GM12878 (cell line): ENCODE measurements around the gene VCAN. TPM values are rescaled to one million over a fixed set of nuclear protein-coding genes. Genes with fewer than 3 reads are reported as not detected.

Experiments
- ATAC-seq: fragments of 200-7000 bp; cut with Tn5 transposase; 3 replicates; pipeline ENCODE4 v1.9.1; 2020; ENCODE audit warnings: mild to moderate bottlenecking, moderate library complexity
- BruUV-seq: library from RNA; stranded (reverse); fragments of 400-500 nt; replicated peaks from 2 replicates; lab custom pipeline; 2021; lab: Mats Ljungman, UMichigan
- CTCF ChIA-PET: fragments of 300-600 bp; sonication (Branson Sonifier 250); formaldehyde crosslinking; extraction: SDS; loops from one replicate; lab custom pipeline; 2021; ENCODE audit warnings: inconsistent platforms; lab: Yijun Ruan, JAX
- POLR2A ChIA-PET: fragments of 350-600 bp; formaldehyde crosslinking; extraction: SDS; loops from one replicate; lab custom pipeline; 2021; ENCODE audit warnings: inconsistent platforms; lab: Charles Lee
- RAD21 ChIA-PET: fragments of 300-600 bp; sonication (Branson Sonifier 250); formaldehyde crosslinking; loops from one replicate; lab custom pipeline; 2023; ENCODE audit warnings: antibody characterized with exemption; ENCODE audit not compliant: unreplicated experiment; lab: Charles Lee
- SMC1A ChIA-PET: fragments of 300-600 bp; sonication (Branson Sonifier 250); formaldehyde crosslinking; loops from one replicate; lab custom pipeline; 2023; ENCODE audit not compliant: unreplicated experiment, uncharacterized antibody; lab: Charles Lee
- DNase-seq: peaks from one replicate; pipeline ENCODE4 v3.0.0-alpha.2; 2011; ENCODE audit warnings: low read depth, low spot score
- FAIRE-seq: peaks from 3 replicates; lab custom pipeline; 2011; peaks lifted over from hg19 to GRCh38; lab: Jason Lieb, UNC
- H2AFZ ChIP-seq: 2 replicates; pipeline ENCODE4 v1.6.0; 2011; ENCODE audit warnings: low read depth, low read length, control low read depth; ENCODE audit not compliant: control insufficient read depth
- H3K27ac ChIP-seq: 2 replicates; pipeline ENCODE4 v1.5.1; 2011; ENCODE audit warnings: control low read depth; ENCODE audit not compliant: control insufficient read depth, insufficient read depth
- H3K27me3 ChIP-seq, 2 experiments: replicated peaks in 1 of 2; 2 replicates each; pipeline versions ENCODE4 v1.6.0 to v1.6.1; 2011; ENCODE audit warnings: low read length in 1 of 2; ENCODE audit not compliant: control insufficient read depth in 2 of 2, insufficient read depth in 2 of 2
- H3K36me3 ChIP-seq, 2 experiments: 2 replicates each; pipeline ENCODE4 v1.5.1; 2011; ENCODE audit warnings: low read length in 1 of 2; ENCODE audit not compliant: control insufficient read depth in 2 of 2, insufficient read depth in 2 of 2
- H3K4me1 ChIP-seq: 2 replicates; pipeline ENCODE4 v1.6.1; 2011; ENCODE audit warnings: mild to moderate bottlenecking, low read length, moderate library complexity, mixed read lengths; ENCODE audit not compliant: control insufficient read depth, insufficient read depth
- H3K4me2 ChIP-seq: 2 replicates; pipeline ENCODE4 v1.6.0; 2011; ENCODE audit warnings: control low read depth; ENCODE audit not compliant: control insufficient read depth, insufficient read depth
- H3K4me3 ChIP-seq: fragments of 200-600 bp; sonication (generic); 2 replicates; pipeline ENCODE4 v1.5.1; 2016
- H3K79me2 ChIP-seq: 2 replicates; pipeline ENCODE4 v1.6.0; 2011; ENCODE audit warnings: low read length; ENCODE audit not compliant: control insufficient read depth, insufficient read depth
- H3K9ac ChIP-seq: 2 replicates; pipeline ENCODE4 v1.8.0; 2011; ENCODE audit warnings: low read length, control low read depth, mixed read lengths; ENCODE audit not compliant: control insufficient read depth, insufficient read depth
- H3K9me3 ChIP-seq: replicated peaks from 3 replicates; pipeline ENCODE4 v1.5.1; 2011; ENCODE audit warnings: mild to moderate bottlenecking, low read length; ENCODE audit not compliant: control insufficient read depth, insufficient read depth
- H4K20me1 ChIP-seq: 2 replicates; pipeline ENCODE4 v1.6.0; 2011; ENCODE audit not compliant: control insufficient read depth, insufficient read depth
- ETV6 ChIP-seq, 2 experiments: fragments of 450-650 bp in 1 of 2; IDR thresholded peaks in 1 of 2; conservative IDR thresholded peaks in 1 of 2; 2 replicates each; pipeline ENCODE4 v1.6.1; 2014; ENCODE audit warnings: antibody characterized with exemption in 1 of 2, borderline replicate concordance in 1 of 2, low read depth in 1 of 2, mild to moderate bottlenecking in 1 of 2, moderate library complexity in 1 of 2
- TAF1 ChIP-seq: IDR thresholded peaks from 2 replicates; pipeline ENCODE4 v1.6.1; 2011; ENCODE audit warnings: mild to moderate bottlenecking, low read depth, low read length, borderline replicate concordance
- YBX1 ChIP-seq: fragments of 450-650 bp; IDR thresholded peaks from 2 replicates; pipeline ENCODE4 v1.6.1; 2016; ENCODE audit warnings: antibody characterized with exemption
- WGBS: methylation state at CpG from one replicate; pipeline ENCODE4 v1.1.6; 2016; ENCODE audit warnings: low lambda C conversion rate; ENCODE audit not compliant: insufficient replicate concordance, insufficient coverage; ENCODE audit errors: missing lambda C conversion rate; 5-methylcytosine and 5-hydroxymethylcytosine counted together
- in situ Hi-C: fragments of 300-500 bp; cut with MboI; formaldehyde crosslinking; loops from 9 replicates; pipeline ENCODE4 v1.14.3; 2018; ENCODE audit warnings: mixed read lengths
- intact Hi-C: fragments of 100-400 bp; cut with micrococcal nuclease; formaldehyde crosslinking; loops from one replicate; pipeline ENCODE4 v1.14.2; 2022; ENCODE audit not compliant: unreplicated experiment
- polyA plus RNA-seq, 11 experiments: library from polyadenylated mRNA; depleted of rRNA in 4 of 11; unstranded in 6 of 11; stranded (reverse) in 5 of 11; fragments of >200 nt; fragmentation: Nextera tagmentation in 4 of 11; fragmentation: Illumina TruSeq in 1 of 11; extraction: Ambion mirVana in 4 of 11; extraction: Trizol in 1 of 11; gene quantifications; 1 replicate in 1 of 11; 2 replicates in 10 of 11; pipeline versions ENCODE4 v1.2.1 to v1.2.3, GENCODE V29; 2011 to 2016; ENCODE audit warnings: inconsistent platforms in 2 of 11, missing spikeins in 2 of 11, low read depth in 1 of 11
- total RNA-seq, 4 experiments: library from RNA; depleted of rRNA in 3 of 4; stranded (reverse); fragments of >200 nt in 3 of 4; fragmentation: Illumina TruSeq in 1 of 4; extraction: Trizol in 1 of 4; gene quantifications; 2 replicates each; pipeline versions ENCODE4 v1.2.1 to v1.2.3, GENCODE V29; 2013 to 2021
- TF ChIP-seq, protein P1 (sequence below): fragments of 450-650 bp; IDR thresholded peaks from 2 replicates; pipeline ENCODE4 v1.6.1; 2017; ENCODE audit warnings: mild to moderate bottlenecking, moderate library complexity

Gene VCAN
- total and polyA plus RNA-seq, 10 of the 15 experiments (the other 5 are each of a cell fraction or from before 2014, with no cell fraction given), result 1.2 to 15.2 (median 4.5) TPM

GRCh38 chr5:83543898-83544297 is 72.4 kb downstream of the VCAN start:
- Histone ChIP-seq H4K20me1 (no peaks in the 10 kb centered on the region), H3K4me3 (no peak overlapping the region), H3K9ac (no peak overlapping the region), H3K4me1 (no peaks in the 10 kb centered on the region; the same call in 1 of the 2 replicates), H3K79me2 (no peaks in the 10 kb centered on the region), H3K36me3 (no peaks in the 10 kb centered on the region), H2AFZ (no peak overlapping the region), H3K27me3 (no peaks in the 10 kb centered on the region), H3K4me2 (no peak overlapping the region), H3K9me3 (no peaks in the 10 kb centered on the region; the same call in 2 of the 3 replicates), H3K27ac (no peak overlapping the region)
- 33% methylated on average over 6 of the region's 6 CpGs for WGBS
- ChIA-PET SMC1A (interaction anchor here (0.5 kb wide), 1 partner anchor 636 kb away, joined by 3 read pairs; no protein-coding TSS in a partner anchor), RAD21 (no interaction called here), POLR2A (no interaction called here), CTCF (no interaction called here)
- intact Hi-C loops (no loop called here), in situ Hi-C loops (no loop called here)
- DNase-seq (no peak), ATAC-seq (no peak), FAIRE-seq (no peak)
- no TSS peak for BruUV-seq
- TF ChIP-seq TAF1 (no peak), YBX1 (no peak), ETV6 (conservative IDR thresholded peaks at IDR 0.05 in 1 of 2, IDR thresholded peaks at IDR 0.05 in 1 of 2; ENCODE audit: borderline replicate concordance in 1 of 2, low read depth in 1 of 2) (no peak)
- TF ChIP-seq, protein P1, sequence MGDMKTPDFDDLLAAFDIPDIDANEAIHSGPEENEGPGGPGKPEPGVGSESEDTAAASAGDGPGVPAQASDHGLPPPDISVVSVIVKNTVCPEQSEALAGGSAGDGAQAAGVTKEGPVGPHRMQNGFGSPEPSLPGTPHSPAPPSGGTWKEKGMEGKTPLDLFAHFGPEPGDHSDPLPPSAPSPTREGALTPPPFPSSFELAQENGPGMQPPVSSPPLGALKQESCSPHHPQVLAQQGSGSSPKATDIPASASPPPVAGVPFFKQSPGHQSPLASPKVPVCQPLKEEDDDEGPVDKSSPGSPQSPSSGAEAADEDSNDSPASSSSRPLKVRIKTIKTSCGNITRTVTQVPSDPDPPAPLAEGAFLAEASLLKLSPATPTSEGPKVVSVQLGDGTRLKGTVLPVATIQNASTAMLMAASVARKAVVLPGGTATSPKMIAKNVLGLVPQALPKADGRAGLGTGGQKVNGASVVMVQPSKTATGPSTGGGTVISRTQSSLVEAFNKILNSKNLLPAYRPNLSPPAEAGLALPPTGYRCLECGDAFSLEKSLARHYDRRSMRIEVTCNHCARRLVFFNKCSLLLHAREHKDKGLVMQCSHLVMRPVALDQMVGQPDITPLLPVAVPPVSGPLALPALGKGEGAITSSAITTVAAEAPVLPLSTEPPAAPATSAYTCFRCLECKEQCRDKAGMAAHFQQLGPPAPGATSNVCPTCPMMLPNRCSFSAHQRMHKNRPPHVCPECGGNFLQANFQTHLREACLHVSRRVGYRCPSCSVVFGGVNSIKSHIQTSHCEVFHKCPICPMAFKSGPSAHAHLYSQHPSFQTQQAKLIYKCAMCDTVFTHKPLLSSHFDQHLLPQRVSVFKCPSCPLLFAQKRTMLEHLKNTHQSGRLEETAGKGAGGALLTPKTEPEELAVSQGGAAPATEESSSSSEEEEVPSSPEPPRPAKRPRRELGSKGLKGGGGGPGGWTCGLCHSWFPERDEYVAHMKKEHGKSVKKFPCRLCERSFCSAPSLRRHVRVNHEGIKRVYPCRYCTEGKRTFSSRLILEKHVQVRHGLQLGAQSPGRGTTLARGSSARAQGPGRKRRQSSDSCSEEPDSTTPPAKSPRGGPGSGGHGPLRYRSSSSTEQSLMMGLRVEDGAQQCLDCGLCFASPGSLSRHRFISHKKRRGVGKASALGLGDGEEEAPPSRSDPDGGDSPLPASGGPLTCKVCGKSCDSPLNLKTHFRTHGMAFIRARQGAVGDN, result no peak
